Fibroblast of lung (primary cell): ENCODE data around the gene THY1.

Experiments used
- EZH2 ChIP-seq: IDR thresholded peaks from 2 replicates; pipeline ENCODE4 v1.5.1; 2012; ENCODE audit warnings: low read length, control low read depth, mild to moderate bottlenecking; ENCODE audit errors: missing control alignments
- TF ChIP-seq, protein P1 (sequence below), 2 donors: IDR thresholded peaks in 1 of 2; conservative IDR thresholded peaks in 1 of 2; 1 replicate in 1 of 2; 2 replicates in 1 of 2; pipeline ENCODE4 v1.5.1; 2011 to 2012; ENCODE audit warnings: low read length in 2 of 2, control low read depth in 1 of 2, inconsistent platforms in 1 of 2, low read depth in 1 of 2, mild to moderate bottlenecking in 1 of 2

DNA sequence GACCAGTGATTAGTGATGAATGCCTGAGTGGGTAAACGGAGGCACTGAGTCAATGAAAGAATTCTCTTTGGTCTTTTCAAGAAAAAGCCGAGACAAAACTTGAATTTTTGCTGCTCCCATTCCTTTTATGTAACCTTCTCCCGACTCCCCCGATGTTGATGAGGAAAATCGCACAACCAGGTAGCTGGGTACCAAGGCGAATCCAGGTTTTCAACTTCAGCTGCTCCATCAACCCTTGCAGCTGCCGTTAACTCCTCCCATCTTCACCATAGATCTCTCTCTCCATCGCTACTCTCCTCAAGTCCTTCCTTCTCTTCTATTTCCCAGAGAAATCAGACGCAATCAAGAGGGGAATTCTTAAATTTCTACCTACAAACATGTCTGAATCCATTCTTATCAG, 40.9 kb downstream of the THY1 start:
- TF ChIP-seq, protein P1, sequence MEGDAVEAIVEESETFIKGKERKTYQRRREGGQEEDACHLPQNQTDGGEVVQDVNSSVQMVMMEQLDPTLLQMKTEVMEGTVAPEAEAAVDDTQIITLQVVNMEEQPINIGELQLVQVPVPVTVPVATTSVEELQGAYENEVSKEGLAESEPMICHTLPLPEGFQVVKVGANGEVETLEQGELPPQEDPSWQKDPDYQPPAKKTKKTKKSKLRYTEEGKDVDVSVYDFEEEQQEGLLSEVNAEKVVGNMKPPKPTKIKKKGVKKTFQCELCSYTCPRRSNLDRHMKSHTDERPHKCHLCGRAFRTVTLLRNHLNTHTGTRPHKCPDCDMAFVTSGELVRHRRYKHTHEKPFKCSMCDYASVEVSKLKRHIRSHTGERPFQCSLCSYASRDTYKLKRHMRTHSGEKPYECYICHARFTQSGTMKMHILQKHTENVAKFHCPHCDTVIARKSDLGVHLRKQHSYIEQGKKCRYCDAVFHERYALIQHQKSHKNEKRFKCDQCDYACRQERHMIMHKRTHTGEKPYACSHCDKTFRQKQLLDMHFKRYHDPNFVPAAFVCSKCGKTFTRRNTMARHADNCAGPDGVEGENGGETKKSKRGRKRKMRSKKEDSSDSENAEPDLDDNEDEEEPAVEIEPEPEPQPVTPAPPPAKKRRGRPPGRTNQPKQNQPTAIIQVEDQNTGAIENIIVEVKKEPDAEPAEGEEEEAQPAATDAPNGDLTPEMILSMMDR (conservative IDR thresholded peaks at IDR 0.05 in 1 of 2, IDR thresholded peaks at IDR 0.05 in 1 of 2; ENCODE audit: low read depth in 1 of 2, low read length in 2 of 2): no peak
- no peak for TF ChIP-seq EZH2
